Natural killer cell (primary cell): ENCODE data around the gene TNIP3. TPM values are rescaled to one million over a fixed set of nuclear protein-coding genes. Genes with fewer than 3 reads are reported as not detected.

Experiments used
- ATAC-seq, 3 donors: fragments of 150-1000 bp in 2 of 3; fragments of 200-7000 bp in 1 of 3; cut with Tn5 transposase; 1 replicate in 1 of 3; 2 replicates in 2 of 3; pipeline ENCODE4 v1.10.0; 2021; ENCODE audit warnings: mild to moderate bottlenecking in 2 of 3, moderate library complexity in 2 of 3
- DNase-seq, 2 donors: peaks; one replicate each; pipeline versions ENCODE4 v3.0.0 to v3.0.0-alpha.2; 2013 to 2021; ENCODE audit warnings: mixed read lengths in 1 of 2
- H3K27ac ChIP-seq: one replicate; pipeline ENCODE4 v1.5.1; 2013; ENCODE audit warnings: mild to moderate bottlenecking, low read length
- H3K27me3 ChIP-seq: one replicate; pipeline ENCODE4 v1.6.1; 2013; ENCODE audit warnings: low read length; ENCODE audit not compliant: control insufficient read depth, insufficient read depth
- H3K36me3 ChIP-seq: one replicate; pipeline ENCODE4 v1.6.1; 2013; ENCODE audit warnings: low read length; ENCODE audit not compliant: control insufficient read depth, insufficient read depth
- H3K4me1 ChIP-seq: one replicate; pipeline ENCODE4 v1.6.1; 2013; ENCODE audit warnings: low read length; ENCODE audit not compliant: control insufficient read depth, insufficient read depth
- H3K4me3 ChIP-seq: one replicate; pipeline ENCODE4 v1.5.1; 2013; ENCODE audit warnings: low read length
- H3K9me3 ChIP-seq: one replicate; pipeline ENCODE4 v1.6.1; 2013; ENCODE audit warnings: low read length; ENCODE audit not compliant: control insufficient read depth, insufficient read depth
- H3K27ac Mint-ChIP-seq, 2 donors: one replicate each; pipeline ENCODE4 v1.8.0; 2022; ENCODE audit warnings: mild to moderate bottlenecking in 2 of 2, mixed read lengths in 2 of 2, moderate library complexity in 1 of 2
- H3K27me3 Mint-ChIP-seq, 2 donors: one replicate each; pipeline ENCODE4 v1.8.0; 2022; ENCODE audit warnings: low read depth in 2 of 2, mixed read lengths in 2 of 2
- H3K36me3 Mint-ChIP-seq: one replicate; pipeline ENCODE4 v1.8.0; 2022; ENCODE audit warnings: mixed read lengths
- H3K4me1 Mint-ChIP-seq, 2 donors: one replicate each; pipeline ENCODE4 v1.8.0; 2022; ENCODE audit warnings: mixed read lengths in 2 of 2
- H3K4me3 Mint-ChIP-seq: one replicate; pipeline ENCODE4 v1.8.0; 2022; ENCODE audit warnings: mild to moderate bottlenecking, moderate library complexity, mixed read lengths
- H3K9me3 Mint-ChIP-seq, 2 donors: one replicate each; pipeline ENCODE4 v1.8.0; 2022; ENCODE audit warnings: mixed read lengths in 2 of 2
- CTCF ChIP-seq: fragments of 200-600 bp; IDR thresholded peaks from one replicate; pipeline ENCODE4 v1.8.0; 2022; ENCODE audit warnings: antibody characterized with exemption
- WGBS: methylation state at CpG from one replicate; pipeline ENCODE4 v1.1.7; 2013; ENCODE audit warnings: missing lambda C conversion rate; ENCODE audit not compliant: insufficient coverage; 5-methylcytosine and 5-hydroxymethylcytosine counted together
- intact Hi-C: fragments of 100-400 bp; cut with micrococcal nuclease; formaldehyde crosslinking; loops from one replicate; pipeline ENCODE4 v1.14.2; 2022
- total RNA-seq, 4 donors: library from RNA; stranded (reverse); fragments of 120-200 nt in 1 of 4; gene quantifications; one replicate each; pipeline versions ENCODE4 v1.2.3 to v1.2.4, GENCODE V29; 2013 to 2022

Gene TNIP3
- total RNA-seq, 3 donors from 2014 or later (not counting 1 experiment from before 2014, with no cell fraction given), result 0.45 to 2.5 (median 0.64) TPM

- no peak for TF ChIP-seq CTCF
- no peaks in the 10 kb centered on the region for H3K9me3 Mint-ChIP-seq
- no peaks in the 10 kb centered on the region for H3K36me3 Mint-ChIP-seq
- WGBS, result 35% methylated on average over 2 of the region's 2 CpGs
- ATAC-seq (no peak), DNase-seq (no peak)
- H3K4me1 Mint-ChIP-seq, result no peaks in the 10 kb centered on the region
- no peaks in the 10 kb centered on the region for H3K9me3 ChIP-seq
- H3K27ac Mint-ChIP-seq, result no peak overlapping the region
- H3K4me3 Mint-ChIP-seq, result no peak overlapping the region
- H3K27me3 Mint-ChIP-seq, result peaks cover 13 to 16% of the 10 kb centered on the region in 2 donors
- intact Hi-C loops, result no loop called here
- no peaks in the 10 kb centered on the region for H3K4me1 ChIP-seq
- H3K27ac ChIP-seq, result no peak overlapping the region
- H3K4me3 ChIP-seq, result no peak overlapping the region
- H3K36me3 ChIP-seq, result no peaks in the 10 kb centered on the region
- H3K27me3 ChIP-seq, result no peaks in the 10 kb centered on the region
These were observed 65.9 kb downstream of the TNIP3 start for GRCh38 chr4:121098266-121098665.

GRCh38 chr4:121096629-121097028, 67.5 kb downstream of the TNIP3 start:
- TF ChIP-seq CTCF, result peak; percentile 31
- no peak for ATAC-seq

GRCh38 chr4:121096191-121096590, 67.9 kb downstream of the TNIP3 start:
- H3K9me3 Mint-ChIP-seq, result no peaks in the 10 kb centered on the region
- no peaks in the 10 kb centered on the region for H3K4me1 Mint-ChIP-seq
- Histone ChIP-seq H3K27me3 (no peaks in the 10 kb centered on the region), H3K27ac (no peak overlapping the region), H3K36me3 (no peaks in the 10 kb centered on the region), H3K4me3 (no peak overlapping the region), H3K9me3 (no peaks in the 10 kb centered on the region), H3K4me1 (no peaks in the 10 kb centered on the region)
- H3K27ac Mint-ChIP-seq, result no peak overlapping the region
- intact Hi-C loops, result loop anchor here (2.0 kb wide), 1 partner anchor 939 kb away; no protein-coding TSS in a partner anchor
- DNase-seq (no peak), ATAC-seq (no peak)
- no peak overlapping the region for H3K4me3 Mint-ChIP-seq
- H3K36me3 Mint-ChIP-seq, result no peaks in the 10 kb centered on the region
- no peak for TF ChIP-seq CTCF
- no peaks in the 10 kb centered on the region for H3K27me3 Mint-ChIP-seq

More at GRCh38 chr4:121096629-121097028, 67.5 kb downstream of the TNIP3 start:
- no CpG with 5 or more reads among the region's 2 CpGs for WGBS
- H3K4me1 Mint-ChIP-seq, result no peaks in the 10 kb centered on the region
- Histone ChIP-seq H3K27me3 (no peaks in the 10 kb centered on the region), H3K36me3 (no peaks in the 10 kb centered on the region), H3K9me3 (no peaks in the 10 kb centered on the region), H3K27ac (no peak overlapping the region), H3K4me3 (no peak overlapping the region), H3K4me1 (no peaks in the 10 kb centered on the region)
- H3K9me3 Mint-ChIP-seq, result no peaks in the 10 kb centered on the region
- H3K27me3 Mint-ChIP-seq, result peaks cover 0 to 2% of the 10 kb centered on the region in 2 donors
- H3K27ac Mint-ChIP-seq, result no peak overlapping the region
- no peaks in the 10 kb centered on the region for H3K36me3 Mint-ChIP-seq
- intact Hi-C loops, result loop anchor here (2.0 kb wide), 1 partner anchor 940 kb away; no protein-coding TSS in a partner anchor
- DNase-seq, result peak in 1 of 2 donors; percentile 47
- no peak overlapping the region for H3K4me3 Mint-ChIP-seq

GRCh38 chr4:121094297-121094966, 69.7 kb downstream of the TNIP3 start:
- DNase-seq, result no peak
- H3K4me3 Mint-ChIP-seq, result no peak overlapping the region
- peak in 1 of 3 donors; percentile 52 for ATAC-seq
- Histone ChIP-seq H3K4me3 (no peak overlapping the region), H3K4me1 (peaks cover 2% of the 10 kb centered on the region), H3K27ac (no peak overlapping the region), H3K36me3 (no peaks in the 10 kb centered on the region), H3K9me3 (no peaks in the 10 kb centered on the region), H3K27me3 (no peaks in the 10 kb centered on the region)
- WGBS, result 85% methylated on average over 3 of the region's 3 CpGs
- intact Hi-C loops, result no loop called here
- H3K4me1 Mint-ChIP-seq, result peaks cover 4% of the 10 kb centered on the region in 2 donors
- TF ChIP-seq CTCF, result no peak
- no peak overlapping the region for H3K27ac Mint-ChIP-seq
- H3K36me3 Mint-ChIP-seq, result no peaks in the 10 kb centered on the region
- no peaks in the 10 kb centered on the region for H3K27me3 Mint-ChIP-seq
- no peaks in the 10 kb centered on the region for H3K9me3 Mint-ChIP-seq
